HepG2 (cell line): Measurements from ENCODE around the gene DCTN2. TPM values are rescaled to one million over a fixed set of nuclear protein-coding genes. Genes with fewer than 3 reads are reported as not detected.
A peak's percentile ranks its signal among the peaks of the same experiment; 100 is the strongest.

Source experiments
- CEBPB ChIP-seq: IDR thresholded peaks from 2 replicates; pipeline ENCODE4 v1.6.1; 2011; ENCODE audit warnings: low read depth, low read length, improper control_type of control experiment, borderline replicate concordance
- ETV5 ChIP-seq: IDR thresholded peaks from 2 replicates; pipeline ENCODE4 v1.6.1; 2018; ENCODE audit warnings: missing biosample characterization, missing genetic modification reagents, inconsistent platforms, borderline replicate concordance
- ISL2 ChIP-seq: sonication (generic); formaldehyde crosslinking; IDR thresholded peaks from 2 replicates; pipeline ENCODE4 v1.5.0; 2020; ENCODE audit warnings: missing genetic modification reagents
- KAT7 ChIP-seq: IDR thresholded peaks from 2 replicates; pipeline ENCODE4 v1.6.1; 2018; ENCODE audit warnings: borderline replicate concordance, missing compliant biosample characterization
- KAT8 ChIP-seq: IDR thresholded peaks from 2 replicates; pipeline ENCODE4 v1.6.1; 2016; ENCODE audit warnings: missing genetic modification reagents, missing compliant biosample characterization
- KDM6A ChIP-seq: IDR thresholded peaks from 2 replicates; pipeline ENCODE4 v1.6.1; 2016; ENCODE audit warnings: low read depth
- KLF13 ChIP-seq: sonication (generic); formaldehyde crosslinking; IDR thresholded peaks from 2 replicates; pipeline ENCODE4 v1.4.0; 2020; ENCODE audit warnings: mild to moderate bottlenecking, missing genetic modification reagents
- MXI1 ChIP-seq: IDR thresholded peaks from 3 replicates; pipeline ENCODE4 v1.6.1; 2012; ENCODE audit warnings: low read depth, low read length, inconsistent platforms, borderline replicate concordance
- NFYC ChIP-seq: IDR thresholded peaks from 2 replicates; pipeline ENCODE4 v1.6.1; 2016; ENCODE audit warnings: missing genetic modification reagents, missing compliant biosample characterization
- NRL ChIP-seq: sonication (generic); formaldehyde crosslinking; IDR thresholded peaks from 2 replicates; pipeline ENCODE4 v1.5.0; 2020; ENCODE audit warnings: missing genetic modification reagents, mild to moderate bottlenecking, moderate library complexity, borderline replicate concordance
- RBFOX2 ChIP-seq: fragments of 200-400 bp; formaldehyde crosslinking; IDR thresholded peaks from 2 replicates; pipeline ENCODE4 v1.6.1; 2017; ENCODE audit warnings: low read depth, mild to moderate bottlenecking, low read length
- SMAD1 ChIP-seq: sonication (generic); formaldehyde crosslinking; IDR thresholded peaks from 2 replicates; pipeline ENCODE4 v1.4.0; 2020; ENCODE audit warnings: missing genetic modification reagents, low read depth, mild to moderate bottlenecking, borderline replicate concordance
- THYN1 ChIP-seq: sonication (generic); formaldehyde crosslinking; IDR thresholded peaks from 2 replicates; pipeline ENCODE4 v1.8.1; 2023; ENCODE audit warnings: low read depth, mild to moderate bottlenecking, moderate library complexity, missing genetic modification reagents, borderline replicate concordance
- ZEB1 ChIP-seq: IDR thresholded peaks from 2 replicates; pipeline ENCODE4 v1.6.1; 2012; ENCODE audit warnings: mild to moderate bottlenecking, low read depth, inconsistent platforms; ENCODE audit not compliant: insufficient replicate concordance
- ZNF577 ChIP-seq: sonication (generic); formaldehyde crosslinking; IDR thresholded peaks from 2 replicates; pipeline ENCODE4 v1.4.0; 2020; ENCODE audit warnings: mild to moderate bottlenecking, low read depth, missing genetic modification reagents, borderline replicate concordance
- ZNF781 ChIP-seq: sonication (generic); formaldehyde crosslinking; IDR thresholded peaks from 2 replicates; pipeline ENCODE4 v1.5.1; 2020; ENCODE audit warnings: borderline replicate concordance, mild to moderate bottlenecking, missing genetic modification reagents; ENCODE audit errors: not compliant biosample characterization
- polyA plus RNA-seq, 8 experiments: library from polyadenylated mRNA; depleted of rRNA in 3 of 8; stranded (reverse) in 7 of 8; unstranded in 1 of 8; fragments of >200 nt; fragmentation: Illumina TruSeq in 4 of 8; extraction: Trizol in 4 of 8; gene quantifications; 2 replicates each; pipeline versions ENCODE4 v1.2.1 to v1.2.3, GENCODE V29; 2011 to 2016; ENCODE audit warnings: low read depth in 4 of 8, missing spikeins in 1 of 8, mixed read lengths in 1 of 8; ENCODE audit not compliant: insufficient read depth in 1 of 8
- total RNA-seq, 5 experiments: library from RNA; depleted of rRNA; stranded (reverse); fragments of >200 nt; fragmentation: Illumina TruSeq; extraction: Trizol; gene quantifications; 2 replicates each; pipeline ENCODE4 v1.2.3, GENCODE V29; 2016; ENCODE audit warnings: low read depth in 1 of 5
- TF ChIP-seq, protein P1 (sequence below): sonication (generic); formaldehyde crosslinking; IDR thresholded peaks from 2 replicates; pipeline ENCODE4 v1.4.0; 2020; ENCODE audit warnings: mild to moderate bottlenecking, missing genetic modification reagents
- TF ChIP-seq, protein P2 (sequence below): sonication (generic); formaldehyde crosslinking; IDR thresholded peaks from 2 replicates; pipeline ENCODE4 v1.5.0; 2020; ENCODE audit warnings: missing genetic modification reagents, mild to moderate bottlenecking, borderline replicate concordance
- TF ChIP-seq, protein P3 (sequence below): sonication (generic); formaldehyde crosslinking; IDR thresholded peaks from 2 replicates; pipeline ENCODE4 v1.4.0; 2020; ENCODE audit warnings: missing genetic modification reagents, mild to moderate bottlenecking, borderline replicate concordance

Gene DCTN2
- total and polyA plus RNA-seq, 2 of the 13 experiments (the other 11 are each of a cell fraction or from before 2014, with no cell fraction given) = 72.0 to 77.4 TPM

DNA sequence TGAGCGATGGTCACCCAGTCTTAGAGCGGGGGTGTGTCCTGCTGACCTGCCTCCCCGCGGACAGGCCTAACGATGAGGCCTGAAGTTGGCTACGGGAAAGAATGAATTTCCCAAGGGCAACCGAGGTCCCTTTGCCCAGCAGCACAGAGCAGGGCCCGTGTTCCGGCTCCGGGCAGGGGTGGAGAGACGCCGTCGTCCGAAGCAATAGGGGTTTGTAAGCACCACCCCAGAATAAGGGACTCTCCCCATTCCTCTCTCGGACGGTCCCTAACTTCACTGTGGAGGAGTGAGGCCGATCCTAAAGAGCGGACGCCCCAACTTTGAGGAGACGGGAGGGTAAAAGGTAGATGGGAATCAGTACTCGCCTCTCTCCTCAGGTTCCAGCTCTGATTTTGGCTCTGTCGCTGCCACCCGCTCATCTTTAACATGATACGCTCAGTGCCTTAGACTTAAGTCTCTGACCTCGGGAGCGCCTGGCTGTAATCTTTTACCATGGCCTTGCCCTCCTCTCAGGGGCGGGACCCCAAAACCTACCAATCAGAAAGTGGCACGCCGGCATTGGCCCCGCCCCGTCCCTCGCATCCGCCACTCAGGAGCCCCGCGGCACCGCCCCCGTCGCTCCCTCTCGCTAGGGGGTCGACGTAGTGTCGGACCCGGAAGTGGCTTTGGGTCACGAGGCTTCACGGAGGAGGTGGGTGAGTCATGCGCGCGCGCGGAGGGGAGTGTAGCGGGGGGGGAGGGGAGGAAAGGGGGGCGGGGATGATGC, 26.8 kb downstream of the DCTN2 start, which contains the start of gene DDIT3 (continued):
- TF ChIP-seq NFYC (peak; percentile 89), ZNF781 (CRISPR knock-in tag) (peak; percentile 81), KAT8 (CRISPR knock-in tag) (peak; percentile 59), KAT7 (CRISPR knock-in tag) (0 out of 2 replicates have a peak, but pooled peaks have one; percentile 73), NRL (peak; percentile 65; the same call in 1 of the 2 replicates), ZEB1 (peak; percentile 48), KLF13 (no peak), RBFOX2 (peak; percentile 85), ISL2 (peak; percentile 41; the same call in 1 of the 2 replicates), ETV5 (CRISPR knock-in tag) (peak; percentile 57; the same call in 1 of the 2 replicates), THYN1 (CRISPR knock-in tag) (no peak), CEBPB (no peak), SMAD1 (CRISPR knock-in tag) (no peak), ZNF577 (0 out of 2 replicates have a peak, but pooled peaks have one; percentile 16), MXI1 (peak; percentile 55; the same call in 1 of the 3 replicates), KDM6A (CRISPR knock-in tag) (no peak)
- TF ChIP-seq, protein P1, sequence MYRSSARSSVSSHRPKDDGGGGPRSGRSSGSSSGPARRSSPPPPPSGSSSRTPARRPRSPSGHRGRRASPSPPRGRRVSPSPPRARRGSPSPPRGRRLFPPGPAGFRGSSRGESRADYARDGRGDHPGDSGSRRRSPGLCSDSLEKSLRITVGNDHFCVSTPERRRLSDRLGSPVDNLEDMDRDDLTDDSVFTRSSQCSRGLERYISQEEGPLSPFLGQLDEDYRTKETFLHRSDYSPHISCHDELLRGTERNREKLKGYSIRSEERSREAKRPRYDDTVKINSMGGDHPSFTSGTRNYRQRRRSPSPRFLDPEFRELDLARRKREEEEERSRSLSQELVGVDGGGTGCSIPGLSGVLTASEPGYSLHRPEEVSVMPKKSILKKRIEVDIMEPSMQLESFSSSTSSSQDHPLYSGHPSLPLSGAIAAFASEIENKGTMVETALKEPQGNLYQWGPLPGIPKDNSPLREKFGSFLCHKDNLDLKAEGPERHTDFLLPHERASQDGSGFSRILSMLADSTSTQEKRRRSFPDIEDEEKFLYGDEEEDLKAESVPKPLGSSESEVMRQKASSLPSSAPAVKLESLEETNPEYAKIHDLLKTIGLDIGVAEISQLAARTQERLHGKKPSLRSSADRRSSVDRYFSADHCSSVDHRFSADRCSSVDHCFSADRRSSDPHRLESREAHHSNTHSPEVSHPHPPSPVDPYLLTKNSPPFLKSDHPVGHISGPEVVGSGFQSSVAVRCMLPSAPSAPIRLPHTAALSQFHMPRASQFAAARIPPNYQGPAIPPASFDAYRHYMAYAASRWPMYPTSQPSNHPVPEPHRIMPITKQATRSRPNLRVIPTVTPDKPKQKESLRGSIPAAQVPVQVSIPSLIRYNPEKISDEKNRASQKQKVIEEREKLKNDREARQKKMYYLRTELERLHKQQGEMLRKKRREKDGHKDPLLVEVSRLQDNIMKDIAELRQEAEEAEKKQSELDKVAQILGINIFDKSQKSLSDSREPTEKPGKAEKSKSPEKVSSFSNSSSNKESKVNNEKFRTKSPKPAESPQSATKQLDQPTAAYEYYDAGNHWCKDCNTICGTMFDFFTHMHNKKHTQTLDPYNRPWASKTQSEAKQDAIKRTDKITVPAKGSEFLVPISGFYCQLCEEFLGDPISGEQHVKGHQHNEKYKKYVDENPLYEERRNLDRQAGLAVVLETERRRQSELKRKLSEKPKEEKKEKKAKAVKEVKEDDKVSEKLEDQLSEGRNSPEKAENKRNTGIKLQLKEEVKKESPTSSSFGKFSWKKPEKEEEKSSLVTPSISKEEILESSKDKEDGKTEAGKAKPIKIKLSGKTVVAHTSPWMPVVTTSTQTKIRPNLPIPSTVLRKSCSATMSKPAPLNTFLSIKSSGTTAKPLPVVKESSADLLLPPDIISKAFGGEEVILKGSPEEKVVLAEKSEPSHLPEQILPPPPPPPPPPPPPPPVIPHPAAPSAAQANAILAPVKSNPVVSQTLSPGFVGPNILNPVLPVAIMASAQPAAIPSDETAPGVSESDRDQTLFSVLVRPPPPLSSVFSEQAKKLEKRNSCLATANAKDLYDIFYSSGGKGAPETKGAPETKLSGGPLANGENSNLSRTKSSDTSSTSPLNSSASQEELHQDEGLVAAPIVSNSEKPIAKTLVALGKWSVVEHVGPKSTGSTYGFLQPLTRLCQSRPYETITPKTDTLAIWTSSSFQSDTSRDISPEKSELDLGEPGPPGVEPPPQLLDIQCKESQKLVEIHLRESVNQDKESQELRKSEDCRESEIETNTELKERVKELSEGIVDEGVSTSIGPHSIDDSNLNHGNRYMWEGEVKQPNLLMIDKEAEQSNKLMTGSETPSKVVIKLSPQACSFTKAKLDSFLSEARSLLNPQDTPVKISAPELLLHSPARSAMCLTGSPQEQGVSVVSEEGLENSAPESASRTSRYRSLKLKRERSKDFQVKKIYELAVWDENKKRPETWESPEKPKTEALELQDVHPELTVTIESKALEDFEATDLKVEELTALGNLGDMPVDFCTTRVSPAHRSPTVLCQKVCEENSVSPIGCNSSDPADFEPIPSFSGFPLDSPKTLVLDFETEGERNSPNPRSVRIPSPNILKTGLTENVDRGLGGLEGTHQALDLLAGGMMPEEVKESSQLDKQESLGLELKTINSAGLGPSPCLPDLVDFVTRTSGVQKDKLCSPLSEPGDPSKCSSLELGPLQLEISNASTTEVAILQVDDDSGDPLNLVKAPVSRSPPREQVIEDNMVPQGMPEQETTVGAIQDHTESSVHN (CRISPR knock-in tag) = peak; percentile 82; the same call in 1 of the 2 replicates
- TF ChIP-seq, protein P2, sequence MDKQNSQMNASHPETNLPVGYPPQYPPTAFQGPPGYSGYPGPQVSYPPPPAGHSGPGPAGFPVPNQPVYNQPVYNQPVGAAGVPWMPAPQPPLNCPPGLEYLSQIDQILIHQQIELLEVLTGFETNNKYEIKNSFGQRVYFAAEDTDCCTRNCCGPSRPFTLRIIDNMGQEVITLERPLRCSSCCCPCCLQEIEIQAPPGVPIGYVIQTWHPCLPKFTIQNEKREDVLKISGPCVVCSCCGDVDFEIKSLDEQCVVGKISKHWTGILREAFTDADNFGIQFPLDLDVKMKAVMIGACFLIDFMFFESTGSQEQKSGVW (CRISPR knock-in tag) = no peak
- TF ChIP-seq, protein P3, sequence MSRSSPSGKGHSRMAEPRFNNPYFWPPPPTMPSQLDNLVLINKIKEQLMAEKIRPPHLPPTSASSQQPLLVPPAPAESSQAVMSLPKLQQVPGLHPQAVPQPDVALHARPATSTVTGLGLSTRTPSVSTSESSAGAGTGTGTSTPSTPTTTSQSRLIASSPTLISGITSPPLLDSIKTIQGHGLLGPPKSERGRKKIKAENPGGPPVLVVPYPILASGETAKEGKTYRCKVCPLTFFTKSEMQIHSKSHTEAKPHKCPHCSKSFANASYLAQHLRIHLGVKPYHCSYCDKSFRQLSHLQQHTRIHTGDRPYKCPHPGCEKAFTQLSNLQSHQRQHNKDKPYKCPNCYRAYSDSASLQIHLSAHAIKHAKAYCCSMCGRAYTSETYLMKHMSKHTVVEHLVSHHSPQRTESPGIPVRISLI (CRISPR knock-in tag) = 0 out of 2 replicates have a peak, but pooled peaks have one; percentile 25
